IPS-11a (cell line): ENCODE results near the gene VAT1.
"Not testable (repeated sequence)": the region's sequence is repeated elsewhere in the genome, so short reads cannot be mapped to it uniquely, and the experiment has no call there.

ENCODE experiments used
- H3K4me3 ChIP-seq: one replicate; pipeline ENCODE4 v1.5.1; 2013; ENCODE audit warnings: low read depth, low read length, control low read depth

The VAT1 gene

DNA sequence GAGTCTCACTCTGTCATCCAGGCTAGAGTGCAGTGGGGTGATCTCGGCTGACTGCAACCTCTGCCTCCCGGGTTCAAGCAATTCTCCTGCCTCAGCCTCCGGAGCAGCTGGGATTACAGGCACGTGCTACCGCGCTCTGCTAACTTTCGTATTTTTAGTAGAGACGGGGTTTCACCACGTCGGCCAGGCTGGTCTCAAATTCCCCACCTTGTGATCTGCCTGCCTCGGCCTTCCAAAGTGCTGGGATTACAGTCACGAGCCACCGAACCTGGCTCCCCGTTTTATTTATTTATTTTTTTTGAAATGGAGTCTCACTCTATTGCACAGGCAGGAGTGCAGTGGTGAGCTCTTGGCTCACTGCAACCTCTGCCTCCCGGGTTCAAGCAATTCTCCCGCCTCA lies 46.5 kb downstream of the VAT1 start:
- not testable (repeated sequence) for H3K4me3 ChIP-seq

DNA sequence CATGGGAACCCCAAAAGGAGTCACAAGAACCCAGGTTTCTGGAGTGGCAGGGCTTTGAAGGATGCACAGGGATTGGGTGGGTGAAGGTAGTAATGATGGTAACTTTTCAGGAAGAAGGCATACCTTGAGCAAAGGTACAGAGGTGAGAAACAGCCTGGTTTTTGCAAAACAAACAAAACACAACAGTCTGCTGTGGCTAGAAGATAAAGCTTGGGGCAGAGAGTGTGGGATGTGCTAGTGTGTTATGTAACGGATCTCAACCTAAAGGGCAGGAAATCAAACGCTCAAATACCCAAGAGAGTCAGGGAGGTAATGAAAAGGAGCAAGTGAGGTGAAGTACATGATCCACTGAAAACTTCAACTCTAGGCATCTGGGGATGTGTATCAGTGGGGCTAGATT lies 46.9 kb downstream of the VAT1 start:
- H3K4me3 ChIP-seq = no peak overlapping the region

DNA sequence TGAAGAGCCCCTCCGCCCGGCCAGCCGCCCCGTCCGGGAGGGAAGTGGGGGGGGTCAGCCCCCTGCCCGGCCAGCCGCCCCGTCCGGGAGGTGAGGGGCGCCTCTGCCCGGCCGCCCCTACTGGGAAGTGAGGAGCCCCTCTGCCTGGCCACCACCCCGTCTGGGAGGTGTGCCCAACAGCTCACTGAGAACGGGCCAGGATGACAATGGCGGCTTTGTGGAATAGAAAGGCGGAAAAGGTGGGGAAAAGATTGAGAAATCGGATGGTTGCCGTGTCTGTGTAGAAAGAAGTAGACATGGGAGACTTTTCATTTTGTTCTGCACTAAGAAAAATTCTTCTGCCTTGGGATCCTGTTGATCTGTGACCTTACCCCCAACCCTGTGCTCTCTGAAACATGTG lies 48.9 kb downstream of the VAT1 start:
- H3K4me3 ChIP-seq = not testable (repeated sequence)

DNA sequence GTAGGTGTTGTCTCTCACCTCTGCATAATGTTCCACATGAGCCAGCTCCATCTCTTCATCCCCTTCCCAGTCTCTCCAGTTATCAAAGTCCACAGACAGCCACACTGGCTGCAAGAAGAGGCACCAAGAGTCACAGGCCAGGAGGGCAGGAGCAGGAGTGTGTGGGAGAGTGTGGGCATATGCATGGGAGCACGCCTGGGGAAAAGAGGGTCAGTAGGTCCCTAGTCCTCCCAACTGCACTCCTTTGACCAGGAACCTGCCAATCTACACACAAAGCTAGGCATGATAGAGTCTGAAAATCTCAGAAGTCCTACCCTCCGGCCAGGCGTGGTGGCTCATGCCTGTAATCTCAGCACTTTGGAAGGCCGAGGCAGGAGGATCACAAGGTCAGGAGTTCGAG lies 50.6 kb downstream of the VAT1 start:
- H3K4me3 ChIP-seq = no peak overlapping the region

DNA sequence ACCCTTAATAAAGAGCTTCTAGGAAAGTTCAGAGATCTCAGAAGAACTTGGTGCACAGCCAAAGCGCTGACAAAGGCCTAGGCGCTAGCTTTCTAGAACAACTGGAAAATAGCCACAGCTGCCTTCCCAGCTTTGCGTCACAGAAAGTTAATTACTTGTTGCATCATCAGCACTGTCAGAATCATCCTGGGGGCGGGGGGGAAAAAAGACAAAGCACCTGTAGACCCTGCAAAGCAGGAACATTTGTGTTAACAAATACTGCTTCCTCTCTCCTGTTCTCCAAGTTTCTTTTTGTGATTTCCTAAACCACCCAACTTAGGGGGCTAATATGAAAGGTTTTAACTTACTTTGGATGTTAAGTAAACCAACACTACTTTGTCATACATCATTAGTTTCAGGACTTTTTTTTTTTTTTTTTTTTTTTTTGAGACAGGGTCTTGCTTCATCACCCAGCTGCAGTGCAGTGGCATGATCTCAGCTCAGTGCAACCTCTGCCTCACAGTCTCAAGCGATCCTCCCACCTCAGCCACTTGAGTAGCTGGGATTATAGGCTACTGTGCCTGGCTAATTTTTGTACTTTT lies 53.1 kb downstream of the VAT1 start:
- H3K4me3 ChIP-seq = no peak overlapping the region

DNA sequence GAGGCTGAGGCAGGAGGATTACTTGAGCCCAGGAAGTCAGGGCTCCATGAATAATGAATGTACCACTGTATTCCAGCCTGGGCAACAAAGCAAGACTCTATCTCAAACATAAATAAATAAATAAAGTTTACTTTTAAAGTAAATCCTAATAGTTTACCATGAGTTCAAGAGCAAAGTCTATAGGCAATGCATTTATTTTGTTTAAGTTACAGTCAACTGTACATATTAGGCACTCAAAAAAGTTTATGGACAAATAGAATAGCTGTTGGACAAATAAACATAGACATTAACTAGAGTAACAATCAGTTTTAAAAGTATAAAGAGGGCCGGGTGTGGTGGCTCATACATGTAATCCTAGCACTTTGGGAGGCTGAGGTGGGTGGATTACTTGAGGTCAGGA lies 54.3 kb downstream of the VAT1 start:
- H3K4me3 ChIP-seq = no peak overlapping the region
